GM18861 (cell line): ENCODE data around the gene TAS2R46.

Experiments used
- ATAC-seq: cut with Tn5 transposase; IDR thresholded peaks from one replicate; pipeline ENCODE4 v1.9.1; 2021; ENCODE audit not compliant: unreplicated experiment

Gene TAS2R46

GRCh38 chr12:11039171-11039570 is 22.9 kb downstream of the TAS2R46 start:
- no peak for ATAC-seq

GRCh38 chr12:11033959-11034358 is 28.1 kb downstream of the TAS2R46 start:
- ATAC-seq: peak; percentile 86

- no peak for ATAC-seq
Measured at GRCh38 chr12:11031307-11031706, 30.8 kb downstream of the TAS2R46 start, which contains the start of gene TAS2R31. Gene TAS2R31 (minus strand): TSS chr12:11031407. CDS start chr12:11031335, 72 bp downstream.

- ATAC-seq: no peak
Measured at GRCh38 chr12:11026118-11026517, 36.0 kb downstream of the TAS2R46 start.

- no peak for ATAC-seq
Measured at GRCh38 chr12:11023387-11023786, 38.7 kb downstream of the TAS2R46 start.

- ATAC-seq: no peak
Measured at GRCh38 chr12:11022520-11022919, 39.6 kb downstream of the TAS2R46 start, which contains the start of gene TAS2R19. Gene TAS2R19 (minus strand): TSS chr12:11022620. CDS start chr12:11022571, 49 bp downstream.

GRCh38 chr12:11016937-11017336 is 45.2 kb downstream of the TAS2R46 start:
- ATAC-seq: no peak

GRCh38 chr12:11015775-11016430 is 46.2 kb downstream of the TAS2R46 start:
- ATAC-seq: no peak

GRCh38 chr12:11014234-11014633 is 47.9 kb downstream of the TAS2R46 start:
- no peak for ATAC-seq
